ENCODE results near the gene CES3.

DNA sequence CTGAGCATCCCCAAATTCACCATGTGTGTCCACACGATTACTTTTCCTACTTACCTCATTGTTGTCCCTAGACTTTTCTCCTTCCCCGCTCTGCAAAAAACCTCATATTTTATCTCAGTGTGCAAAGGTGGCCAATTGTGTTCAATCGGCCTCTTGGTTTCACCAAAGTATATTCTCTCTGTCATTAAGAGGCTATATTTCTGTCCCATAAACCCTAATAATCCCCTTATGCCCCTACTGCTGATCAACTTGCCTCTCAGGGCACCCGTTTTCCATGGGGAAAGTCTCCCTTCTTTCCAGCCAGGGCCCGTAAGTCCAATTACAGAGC lies 14.1 kb upstream of the CES3 start:
- TF ChIP-seq, protein P1, sequence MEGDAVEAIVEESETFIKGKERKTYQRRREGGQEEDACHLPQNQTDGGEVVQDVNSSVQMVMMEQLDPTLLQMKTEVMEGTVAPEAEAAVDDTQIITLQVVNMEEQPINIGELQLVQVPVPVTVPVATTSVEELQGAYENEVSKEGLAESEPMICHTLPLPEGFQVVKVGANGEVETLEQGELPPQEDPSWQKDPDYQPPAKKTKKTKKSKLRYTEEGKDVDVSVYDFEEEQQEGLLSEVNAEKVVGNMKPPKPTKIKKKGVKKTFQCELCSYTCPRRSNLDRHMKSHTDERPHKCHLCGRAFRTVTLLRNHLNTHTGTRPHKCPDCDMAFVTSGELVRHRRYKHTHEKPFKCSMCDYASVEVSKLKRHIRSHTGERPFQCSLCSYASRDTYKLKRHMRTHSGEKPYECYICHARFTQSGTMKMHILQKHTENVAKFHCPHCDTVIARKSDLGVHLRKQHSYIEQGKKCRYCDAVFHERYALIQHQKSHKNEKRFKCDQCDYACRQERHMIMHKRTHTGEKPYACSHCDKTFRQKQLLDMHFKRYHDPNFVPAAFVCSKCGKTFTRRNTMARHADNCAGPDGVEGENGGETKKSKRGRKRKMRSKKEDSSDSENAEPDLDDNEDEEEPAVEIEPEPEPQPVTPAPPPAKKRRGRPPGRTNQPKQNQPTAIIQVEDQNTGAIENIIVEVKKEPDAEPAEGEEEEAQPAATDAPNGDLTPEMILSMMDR (IDR thresholded peaks at IDR 0.05; ENCODE audit: extremely low read depth in 1 of 2, insufficient read depth in 1 of 2, low read depth in 1 of 2, low read length in 2 of 2): no peak
- TF ChIP-seq POLR2A (IDR thresholded peaks at IDR 0.05; ENCODE audit: low read depth, low read length) (no peak), POLR2AphosphoS5 (IDR thresholded peaks at IDR 0.05; ENCODE audit: insufficient read depth, low read depth, low read length) (no peak), MYC (IDR thresholded peaks at IDR 0.05; ENCODE audit: low read depth, low read length) (no peak), EZH2 (IDR thresholded peaks at IDR 0.05; ENCODE audit: borderline replicate concordance, low read depth, low read length, severe bottlenecking) (no peak), GATA2 (IDR thresholded peaks at IDR 0.05; ENCODE audit: insufficient read depth, insufficient read length, low read depth, low read length) (no peak)
- TF ChIP-seq, protein P2, sequence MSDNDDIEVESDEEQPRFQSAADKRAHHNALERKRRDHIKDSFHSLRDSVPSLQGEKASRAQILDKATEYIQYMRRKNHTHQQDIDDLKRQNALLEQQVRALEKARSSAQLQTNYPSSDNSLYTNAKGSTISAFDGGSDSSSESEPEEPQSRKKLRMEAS (IDR thresholded peaks at IDR 0.05; ENCODE audit: insufficient read depth, insufficient read length): no peak

Measured in endothelial cell of umbilical vein (primary cell).